AG09319 (cell line): ENCODE measurements around the gene OTOS.
A peak's percentile ranks its signal among the peaks of the same experiment; 100 is the strongest.

ENCODE experiments used
- DNase-seq: peaks from one replicate; pipeline ENCODE4 v3.0.0-alpha.2; 2010; ENCODE audit warnings: low read depth; ENCODE audit errors: extremely low read depth
- CTCF ChIP-seq: IDR thresholded peaks from 2 replicates; pipeline ENCODE4 v1.5.1; 2011; ENCODE audit warnings: low read depth, mild to moderate bottlenecking, inconsistent platforms, low read length, moderate library complexity

Gene OTOS

GRCh38 chr2:240149943-240150784, 9.7 kb upstream of the OTOS start:
- DNase-seq, result no peak
- TF ChIP-seq CTCF, result peak; percentile 75

GRCh38 chr2:240147911-240148587, 7.6 kb upstream of the OTOS start:
- no peak for DNase-seq
- TF ChIP-seq CTCF, result no peak

GRCh38 chr2:240147382-240147781, 6.9 kb upstream of the OTOS start:
- no peak for TF ChIP-seq CTCF

GRCh38 chr2:240146627-240147278, 6.3 kb upstream of the OTOS start:
- TF ChIP-seq CTCF, result no peak
- DNase-seq, result no peak

More at GRCh38 chr2:240147382-240147781, 6.9 kb upstream of the OTOS start:
- no peak for DNase-seq

GRCh38 chr2:240146141-240146561, 5.7 kb upstream of the OTOS start:
- TF ChIP-seq CTCF, result no peak

GRCh38 chr2:240145461-240145860, 5.0 kb upstream of the OTOS start:
- TF ChIP-seq CTCF, result no peak
- DNase-seq, result no peak

More at GRCh38 chr2:240146141-240146561, 5.7 kb upstream of the OTOS start:
- DNase-seq, result no peak

GRCh38 chr2:240144649-240145261, 4.3 kb upstream of the OTOS start:
- no peak for DNase-seq
- no peak for TF ChIP-seq CTCF
